Activated T-helper 2 cell treated with anti-CD3 and anti-CD28 coated beads, Interferon-gamma antibody, Interleukin-2, Interleukin-4, amounts not matched to agents 10 μg/mL and 5 μg/mL and 100 μg/mL, durations not matched to agents 14 hours and 24 hours and 36 hours (primary cell): ENCODE results near the gene RTN1. TPM values are rescaled to one million over a fixed set of nuclear protein-coding genes. Genes with fewer than 3 reads are reported as not detected.

Source experiments
- DNase-seq: peaks from one replicate; pipeline ENCODE4 v3.0.0; 2021; ENCODE audit warnings: low spot score
- H3K27ac Mint-ChIP-seq: one replicate; pipeline ENCODE4 v1.8.0; 2021; ENCODE audit warnings: mixed read lengths
- H3K27me3 Mint-ChIP-seq: one replicate; pipeline ENCODE4 v1.8.0; 2021; ENCODE audit warnings: low read depth, mixed read lengths
- H3K36me3 Mint-ChIP-seq: one replicate; pipeline ENCODE4 v1.8.0; 2021; ENCODE audit warnings: low read depth, mixed read lengths
- H3K4me1 Mint-ChIP-seq: one replicate; pipeline ENCODE4 v1.8.0; 2021; ENCODE audit warnings: low read depth, mixed read lengths
- H3K4me3 Mint-ChIP-seq: one replicate; pipeline ENCODE4 v1.8.0; 2021; ENCODE audit warnings: low read depth, mild to moderate bottlenecking, moderate library complexity, mixed read lengths
- H3K9me3 Mint-ChIP-seq: one replicate; pipeline ENCODE4 v1.8.0; 2021; ENCODE audit warnings: mixed read lengths
- intact Hi-C: fragments of 100-400 bp; cut with micrococcal nuclease; formaldehyde crosslinking; loops from one replicate; pipeline ENCODE4 v1.15.1; 2023
- total RNA-seq: library from RNA; stranded (reverse); gene quantifications from 2 replicates; pipeline ENCODE4 v1.2.3, GENCODE V29; 2022

RTN1 gene
- total RNA-seq: not detected in 2 replicates

GRCh38 chr14:59870277-59871165 is at the start of gene RTN1:
Gene RTN1, minus strand, starts transcription at chr14:59870776. Its CDS starts 146 bp downstream, at chr14:59870630.
- peaks cover 4% of the 10 kb centered on the region for H3K4me1 Mint-ChIP-seq
- H3K27me3 Mint-ChIP-seq: peaks cover 48% of the 10 kb centered on the region
- peak within 1 kb of the TSS; percentile 77 for H3K4me3 Mint-ChIP-seq
- no peaks in the 10 kb centered on the region for H3K36me3 Mint-ChIP-seq
- intact Hi-C loops: no loop called here
- no peak for DNase-seq
- no peaks in the 10 kb centered on the region for H3K9me3 Mint-ChIP-seq
- no peak within 1 kb of the TSS for H3K27ac Mint-ChIP-seq

- Mint-ChIP-seq H3K4me3 (peak overlapping the region; percentile 4), H3K4me1 (peaks cover 3% of the 10 kb centered on the region), H3K36me3 (no peaks in the 10 kb centered on the region), H3K9me3 (no peaks in the 10 kb centered on the region), H3K27ac (no peak overlapping the region), H3K27me3 (peaks cover 39% of the 10 kb centered on the region)
- intact Hi-C loops: no loop called here
- no peak for DNase-seq
Measured at GRCh38 chr14:59920378-59920683, 49.8 kb upstream of the RTN1 start.

- DNase-seq: no peak
Measured at GRCh38 chr14:59919570-59920377, 49.2 kb upstream of the RTN1 start, which contains the start of gene LRRC9. Gene LRRC9, plus strand, starts transcription at chr14:59920144.

GRCh38 chr14:59918824-59919569 is 48.4 kb upstream of the RTN1 start:
- H3K27me3 Mint-ChIP-seq: peaks cover 39% of the 10 kb centered on the region
- H3K4me1 Mint-ChIP-seq: peaks cover 3% of the 10 kb centered on the region
- intact Hi-C loops: no loop called here
- H3K36me3 Mint-ChIP-seq: no peaks in the 10 kb centered on the region
- no peak for DNase-seq
- peak overlapping the region; percentile 42 for H3K4me3 Mint-ChIP-seq
- H3K9me3 Mint-ChIP-seq: no peaks in the 10 kb centered on the region
- no peak overlapping the region for H3K27ac Mint-ChIP-seq

More at GRCh38 chr14:59919570-59920377, 49.2 kb upstream of the RTN1 start, which contains the start of gene LRRC9:
- no peak within 1 kb of the TSS for H3K27ac Mint-ChIP-seq
- H3K4me1 Mint-ChIP-seq: peaks cover 3% of the 10 kb centered on the region
- H3K27me3 Mint-ChIP-seq: peaks cover 39% of the 10 kb centered on the region
- H3K4me3 Mint-ChIP-seq: peak within 1 kb of the TSS; percentile 42
- no peaks in the 10 kb centered on the region for H3K9me3 Mint-ChIP-seq
- no peaks in the 10 kb centered on the region for H3K36me3 Mint-ChIP-seq
- intact Hi-C loops: no loop called here

GRCh38 chr14:59913187-59913586 is 42.6 kb upstream of the RTN1 start:
- intact Hi-C loops: no loop called here
- no peak overlapping the region for H3K27ac Mint-ChIP-seq
- H3K9me3 Mint-ChIP-seq: no peaks in the 10 kb centered on the region
- no peaks in the 10 kb centered on the region for H3K4me1 Mint-ChIP-seq
- peaks cover 18% of the 10 kb centered on the region for H3K27me3 Mint-ChIP-seq
- no peak for DNase-seq
- H3K4me3 Mint-ChIP-seq: no peak overlapping the region
- H3K36me3 Mint-ChIP-seq: no peaks in the 10 kb centered on the region

GRCh38 chr14:59912443-59912842 is 41.9 kb upstream of the RTN1 start:
- Mint-ChIP-seq H3K27me3 (peaks cover 18% of the 10 kb centered on the region), H3K4me1 (no peaks in the 10 kb centered on the region)
- intact Hi-C loops: no loop called here

GRCh38 chr14:59905188-59905587 is 34.6 kb upstream of the RTN1 start:
- no peaks in the 10 kb centered on the region for H3K9me3 Mint-ChIP-seq
- H3K27ac Mint-ChIP-seq: no peak overlapping the region
- no peaks in the 10 kb centered on the region for H3K4me1 Mint-ChIP-seq
- no peaks in the 10 kb centered on the region for H3K36me3 Mint-ChIP-seq
- no peak overlapping the region for H3K4me3 Mint-ChIP-seq
- intact Hi-C loops: no loop called here
- no peak for DNase-seq
- H3K27me3 Mint-ChIP-seq: peaks cover 3% of the 10 kb centered on the region

More at GRCh38 chr14:59912443-59912842, 41.9 kb upstream of the RTN1 start:
- DNase-seq: no peak
- H3K4me3 Mint-ChIP-seq: no peak overlapping the region
- H3K36me3 Mint-ChIP-seq: no peaks in the 10 kb centered on the region
- no peak overlapping the region for H3K27ac Mint-ChIP-seq
- no peaks in the 10 kb centered on the region for H3K9me3 Mint-ChIP-seq

GRCh38 chr14:59904184-59904583 is 33.6 kb upstream of the RTN1 start:
- Mint-ChIP-seq H3K9me3 (no peaks in the 10 kb centered on the region), H3K4me1 (no peaks in the 10 kb centered on the region), H3K27ac (no peak overlapping the region), H3K4me3 (no peak overlapping the region), H3K36me3 (no peaks in the 10 kb centered on the region), H3K27me3 (no peaks in the 10 kb centered on the region)
- DNase-seq: no peak
- intact Hi-C loops: no loop called here

GRCh38 chr14:59900556-59900955 is 30.0 kb upstream of the RTN1 start:
- H3K36me3 Mint-ChIP-seq: no peaks in the 10 kb centered on the region
- no peak for DNase-seq
- no peak overlapping the region for H3K4me3 Mint-ChIP-seq
- H3K27me3 Mint-ChIP-seq: peaks cover 4% of the 10 kb centered on the region
- no peaks in the 10 kb centered on the region for H3K9me3 Mint-ChIP-seq
- H3K4me1 Mint-ChIP-seq: no peaks in the 10 kb centered on the region
- intact Hi-C loops: no loop called here
- H3K27ac Mint-ChIP-seq: no peak overlapping the region

- no peak overlapping the region for H3K4me3 Mint-ChIP-seq
- H3K27ac Mint-ChIP-seq: no peak overlapping the region
- peaks cover 4% of the 10 kb centered on the region for H3K27me3 Mint-ChIP-seq
- DNase-seq: no peak
- intact Hi-C loops: no loop called here
- H3K36me3 Mint-ChIP-seq: no peaks in the 10 kb centered on the region
- no peaks in the 10 kb centered on the region for H3K4me1 Mint-ChIP-seq
- H3K9me3 Mint-ChIP-seq: no peaks in the 10 kb centered on the region
Measured at GRCh38 chr14:59897757-59898383, 27.3 kb upstream of the RTN1 start.

- no peak for DNase-seq
- intact Hi-C loops: no loop called here
- H3K27me3 Mint-ChIP-seq: peaks cover 4% of the 10 kb centered on the region
- H3K4me3 Mint-ChIP-seq: no peak overlapping the region
- no peaks in the 10 kb centered on the region for H3K4me1 Mint-ChIP-seq
- no peak overlapping the region for H3K27ac Mint-ChIP-seq
- H3K9me3 Mint-ChIP-seq: no peaks in the 10 kb centered on the region
- no peaks in the 10 kb centered on the region for H3K36me3 Mint-ChIP-seq
Measured at GRCh38 chr14:59895721-59896120, 25.1 kb upstream of the RTN1 start.

GRCh38 chr14:59890676-59891075 is 20.1 kb upstream of the RTN1 start:
- no peaks in the 10 kb centered on the region for H3K4me1 Mint-ChIP-seq
- DNase-seq: no peak
- H3K27me3 Mint-ChIP-seq: peaks cover 9% of the 10 kb centered on the region
- H3K4me3 Mint-ChIP-seq: no peak overlapping the region
- intact Hi-C loops: no loop called here
- H3K36me3 Mint-ChIP-seq: no peaks in the 10 kb centered on the region
- H3K27ac Mint-ChIP-seq: no peak overlapping the region
- H3K9me3 Mint-ChIP-seq: no peaks in the 10 kb centered on the region
